Glomerular endothelial cell (primary cell): ENCODE data around the gene TUNAR. TPM values are rescaled to one million over a fixed set of nuclear protein-coding genes. Genes with fewer than 3 reads are reported as not detected.

ENCODE experiments used
- DNase-seq: peaks from one replicate; pipeline ENCODE4 v3.0.0-alpha.2; 2011; ENCODE audit warnings: low read depth, low spot score; ENCODE audit errors: extremely low read depth
- total RNA-seq: library from RNA; depleted of rRNA; stranded (reverse); fragments of >200 nt; gene quantifications from 2 replicates; pipeline ENCODE4 v1.2.3, GENCODE V29; 2015

The TUNAR gene
- total RNA-seq, 1 donor from 2014 or later, result not detected

DNA sequence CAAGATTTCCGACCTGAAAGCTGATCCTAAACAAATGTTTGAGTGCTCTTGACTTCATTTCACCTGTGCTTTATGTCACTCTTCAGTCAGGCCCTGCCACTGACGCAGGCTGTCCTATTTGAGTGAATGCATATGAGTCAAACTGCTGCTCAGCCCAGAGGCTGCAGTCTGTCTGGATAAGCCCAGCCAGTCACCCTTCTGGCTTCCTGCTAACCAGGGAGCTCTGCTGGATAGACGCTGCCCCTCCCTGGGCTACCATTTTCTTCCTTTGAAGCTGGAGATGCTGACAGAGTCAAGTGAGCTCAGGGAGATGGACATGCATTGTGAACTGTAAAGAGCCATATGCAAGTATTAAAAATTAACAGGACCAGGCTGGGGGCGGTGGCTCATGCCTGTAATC, 5.1 kb upstream of the TUNAR start:
- DNase-seq, result no peak

DNA sequence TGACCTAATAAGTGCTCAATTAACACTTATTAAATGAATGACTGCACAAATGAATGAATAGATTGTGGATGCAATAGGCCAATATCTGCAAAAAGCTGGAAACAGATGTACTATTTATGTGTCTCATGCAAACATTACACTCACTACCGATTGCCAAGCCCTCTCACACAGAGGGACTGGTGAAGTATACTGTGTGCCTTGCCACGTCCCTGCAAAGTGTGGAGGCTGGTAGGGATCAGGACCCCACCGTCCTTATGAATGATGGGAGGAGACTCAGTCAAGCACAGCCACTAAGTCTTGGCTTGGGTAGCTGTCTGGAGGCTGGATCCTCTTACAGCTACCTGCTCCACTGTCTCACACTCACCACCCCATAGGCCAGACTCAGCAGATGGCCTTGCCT, 3.9 kb upstream of the TUNAR start:
- DNase-seq, result no peak

DNA sequence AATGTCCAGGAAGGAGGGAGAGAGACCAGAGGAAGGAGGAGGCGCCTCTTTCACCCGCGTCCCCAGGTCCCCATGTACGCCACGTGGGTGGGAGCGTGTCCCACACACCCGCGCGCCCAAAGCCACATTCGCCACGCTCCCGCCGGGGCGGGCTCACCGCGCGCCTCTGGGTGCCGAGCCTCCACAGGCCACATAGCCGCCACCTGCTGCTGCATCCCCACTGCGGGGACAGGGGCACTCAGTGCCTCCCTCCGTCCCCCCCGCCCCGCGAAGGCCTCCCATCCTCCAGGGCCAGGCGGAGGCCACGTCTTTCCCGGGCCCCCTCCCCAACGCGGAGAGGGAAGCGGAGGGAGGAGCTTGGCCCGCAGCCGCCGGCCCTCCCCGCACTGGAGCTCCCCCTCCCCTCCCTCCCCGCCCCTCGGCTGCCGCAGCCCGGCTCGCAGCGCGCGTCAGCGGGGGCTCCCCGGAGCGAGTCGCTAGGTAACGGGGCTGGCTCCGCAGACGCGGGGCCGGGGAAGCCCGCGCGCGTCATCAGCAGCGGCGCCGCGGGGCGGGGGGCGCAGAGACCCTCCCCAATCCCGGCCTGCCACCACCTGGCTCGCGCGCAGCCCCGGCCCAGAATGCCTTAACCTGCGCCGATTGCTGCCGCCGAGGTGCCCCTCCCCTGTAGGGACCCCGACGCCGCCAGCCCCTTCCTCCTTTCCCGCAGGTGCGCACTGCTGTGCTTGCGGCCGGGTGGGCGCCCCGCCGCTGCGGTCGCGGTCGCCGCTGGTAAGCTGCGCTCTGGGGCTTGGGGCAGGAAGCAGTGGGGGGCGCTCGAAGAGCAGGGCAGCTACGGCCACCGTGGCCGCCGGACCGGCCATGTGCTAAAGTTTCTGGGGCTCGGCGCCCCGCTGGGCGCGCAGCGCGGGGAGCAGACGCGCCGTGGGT, 536 bp upstream of the TUNAR start:
- no peak for DNase-seq

DNA sequence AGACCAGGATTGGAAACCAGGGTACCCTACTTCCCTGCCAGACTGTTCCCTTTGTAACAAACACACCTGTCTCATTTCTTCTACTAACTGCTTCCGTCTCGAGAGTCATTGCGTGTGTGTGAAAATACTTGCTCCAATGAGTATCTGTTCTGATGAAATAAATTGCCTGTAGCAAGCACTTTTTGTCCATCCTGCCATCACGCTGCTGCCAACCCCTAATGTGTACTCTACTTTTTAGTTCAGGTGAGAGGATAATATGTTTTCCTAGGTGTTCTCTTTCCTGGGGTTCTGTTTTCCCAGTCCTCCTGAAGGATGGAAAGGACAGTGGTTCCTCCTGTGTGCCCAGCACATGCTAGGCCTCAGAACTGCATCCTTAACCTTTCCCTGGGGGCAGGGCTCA, 1.0 kb downstream of the TUNAR start:
- no peak for DNase-seq

- DNase-seq, result no peak
Measured at GRCh38 chr14:95884377-95884776, 7.7 kb downstream of the TUNAR start.

- no peak for DNase-seq
Measured at GRCh38 chr14:95885278-95885677, 8.6 kb downstream of the TUNAR start.

DNA sequence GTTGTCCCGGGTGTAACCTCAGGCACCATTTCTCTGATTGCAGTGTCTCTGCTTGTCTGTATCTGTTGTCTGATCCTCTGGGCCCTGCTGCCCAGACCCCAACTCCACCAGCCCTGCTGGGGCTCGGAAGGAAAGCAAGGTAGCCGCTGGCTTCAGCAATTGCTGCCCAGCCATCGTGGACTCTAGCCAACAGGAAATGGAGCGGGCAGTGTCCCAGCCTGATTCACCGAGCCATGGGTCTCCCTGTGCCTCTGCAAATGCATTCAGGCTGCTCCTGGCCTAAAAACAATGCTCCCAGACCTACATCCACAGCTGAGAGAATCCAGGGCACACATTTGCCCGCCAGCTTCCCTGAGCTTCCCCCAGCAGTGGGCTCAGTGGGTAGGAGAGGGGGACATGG, 9.2 kb downstream of the TUNAR start:
- DNase-seq, result no peak

DNA sequence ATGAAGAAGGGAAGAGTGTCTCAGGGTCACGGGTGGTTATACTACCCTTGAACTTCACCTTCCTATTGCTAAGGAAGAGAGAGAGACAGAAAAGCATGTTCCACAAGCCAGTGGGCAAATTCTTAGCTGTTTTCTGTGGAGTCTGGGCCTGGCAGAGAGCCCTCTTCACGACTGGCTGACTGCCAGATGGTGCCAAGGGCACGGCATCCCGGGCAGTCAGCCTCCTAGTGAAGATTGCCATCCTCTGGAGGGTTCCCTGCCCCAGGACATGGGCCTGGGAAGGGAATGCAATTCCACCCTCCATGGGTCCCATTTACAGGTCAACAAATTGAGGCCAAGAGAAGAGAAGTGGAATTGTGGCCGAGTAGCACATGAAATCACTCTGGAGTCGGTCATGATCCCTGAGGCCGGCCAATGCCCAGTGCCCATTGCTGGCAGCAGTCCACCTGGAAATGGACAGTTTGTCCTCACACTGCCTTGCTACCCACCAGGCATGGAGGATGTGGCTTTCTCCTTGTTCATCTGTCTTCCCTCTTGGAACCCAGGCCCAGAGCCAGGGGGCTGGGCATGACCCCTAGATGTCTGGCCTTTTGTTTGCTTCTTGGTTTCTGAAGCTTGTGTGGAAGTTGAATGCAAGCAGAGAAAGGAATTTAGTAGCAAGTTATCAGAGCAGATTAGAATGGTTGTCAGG, 9.9 kb downstream of the TUNAR start:
- no peak for DNase-seq

DNA sequence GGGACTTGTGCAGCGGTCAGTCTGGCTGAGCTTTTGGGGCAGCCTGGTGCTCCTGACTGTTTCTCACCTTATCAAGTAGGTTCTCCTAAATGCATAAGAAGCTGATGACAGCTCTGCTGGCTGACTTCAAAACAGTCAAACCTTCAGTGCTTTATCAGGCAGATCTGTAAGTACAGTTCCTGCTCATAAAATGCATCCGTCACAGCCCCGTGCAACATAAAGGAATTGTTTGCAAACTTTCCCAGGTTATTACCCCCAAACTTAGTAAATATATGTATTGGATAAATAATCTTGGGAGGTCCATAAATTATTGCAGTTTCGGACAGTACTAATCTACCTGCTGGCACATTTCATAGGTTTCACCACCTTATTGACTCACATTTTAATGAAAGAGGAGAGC, 10.7 kb downstream of the TUNAR start:
- DNase-seq, result no peak

GRCh38 chr14:95889236-95889979, 12.8 kb downstream of the TUNAR start:
- no peak for DNase-seq

GRCh38 chr14:95891742-95892141, 15.1 kb downstream of the TUNAR start:
- no peak for DNase-seq

- no peak for DNase-seq
Measured at GRCh38 chr14:95892142-95892541, 15.5 kb downstream of the TUNAR start.

GRCh38 chr14:95895720-95896119, 19.1 kb downstream of the TUNAR start:
- DNase-seq, result no peak

GRCh38 chr14:95896498-95897135, 20.0 kb downstream of the TUNAR start:
- no peak for DNase-seq

DNA sequence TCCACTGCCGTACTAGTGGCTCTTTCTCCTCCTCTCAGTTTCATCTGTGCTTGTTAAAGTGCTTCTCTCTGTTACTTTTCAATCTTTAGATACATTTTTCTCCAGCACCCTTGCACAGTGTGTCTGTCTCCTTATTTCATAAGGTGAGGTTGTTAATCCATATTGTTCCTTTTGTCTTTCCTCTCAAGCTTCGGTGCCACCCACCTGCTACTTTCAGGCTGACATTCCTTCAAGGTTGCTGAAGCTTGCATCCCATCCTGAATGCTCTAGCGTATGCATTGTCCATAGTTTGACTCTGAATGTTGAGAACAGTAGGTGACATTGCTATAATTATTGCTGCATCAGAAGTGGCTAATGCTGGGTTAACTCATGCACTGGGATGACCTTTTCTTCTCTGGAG, 20.6 kb downstream of the TUNAR start:
- no peak for DNase-seq

DNA sequence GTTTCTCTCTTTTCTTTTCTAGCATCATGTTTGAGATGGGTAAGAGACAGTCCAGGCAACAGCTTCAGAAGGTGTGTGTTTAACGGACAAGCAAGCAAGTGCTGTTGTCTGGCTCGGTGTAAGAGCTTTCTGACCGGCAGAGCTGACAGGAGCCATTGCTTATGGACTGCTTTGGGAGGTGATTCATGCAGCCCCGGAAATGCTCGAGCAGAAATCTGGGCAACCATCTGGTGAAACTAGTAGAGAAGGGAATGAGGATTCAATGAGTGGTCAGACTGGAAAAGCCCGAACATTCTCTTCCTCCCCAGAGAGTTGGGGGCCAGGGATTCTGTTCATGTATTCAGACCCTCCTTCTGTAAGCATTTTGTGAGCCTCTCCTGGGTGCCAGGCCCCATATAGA, 24.4 kb downstream of the TUNAR start:
- DNase-seq, result no peak

GRCh38 chr14:95902273-95902826, 25.7 kb downstream of the TUNAR start:
- no peak for DNase-seq

DNA sequence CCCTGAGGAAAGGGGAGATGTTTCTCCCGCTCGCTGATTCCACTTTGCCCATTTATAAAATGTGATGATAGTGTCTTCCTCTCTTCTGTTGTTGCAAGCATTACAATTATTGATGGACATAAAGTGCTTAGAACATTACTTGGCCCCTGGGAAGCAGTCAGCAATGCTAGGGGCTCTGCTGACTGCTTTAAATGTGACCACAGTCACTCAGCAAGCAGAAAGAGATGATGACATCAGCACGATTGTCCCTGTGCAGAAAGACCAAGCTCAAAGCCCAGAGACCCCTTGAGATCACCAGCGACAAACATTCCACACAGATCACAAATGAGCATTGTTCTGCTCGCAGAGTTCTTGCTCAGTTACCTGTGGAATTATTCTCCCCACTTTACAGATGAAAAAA, 26.5 kb downstream of the TUNAR start:
- no peak for DNase-seq

GRCh38 chr14:95903616-95904107, 27.0 kb downstream of the TUNAR start:
- no peak for DNase-seq

GRCh38 chr14:95906591-95906990, 30.0 kb downstream of the TUNAR start:
- DNase-seq, result no peak
